ENCODE data around the gene JPT2. TPM values are rescaled to one million over a fixed set of nuclear protein-coding genes. Genes with fewer than 3 reads are reported as not detected.

Gene JPT2
- total RNA-seq, 2 donors from 2014 or later: 56.6 to 75.3 TPM

- intact Hi-C loops (cut with DNase I): no loop called here
Observed at GRCh38 chr16:1745181-1745899, 67.3 kb downstream of the JPT2 start.

GRCh38 chr16:1745900-1746692 lies 68.0 kb downstream of the JPT2 start:
- TF ChIP-seq POLR2AphosphoS5 (IDR thresholded peaks at IDR 0.05) (no peak), CTCF (IDR thresholded peaks at IDR 0.05) (no peak), POLR2A (IDR thresholded peaks at IDR 0.05) (no peak)
- no peaks in the 10 kb centered on the region for H3K9me3 ChIP-seq
- intact Hi-C loops (cut with DNase I): no loop called here
- H3K36me3 ChIP-seq: peaks cover 7 to 10% of the 10 kb centered on the region in 2 donors
- no peak overlapping the region for H3K4me3 ChIP-seq
- 90% methylated on average over 26 of the region's 29 CpGs for WGBS
- H3K27me3 ChIP-seq (replicated peaks; ENCODE audit: insufficient read depth): no peaks in the 10 kb centered on the region
- H3K4me1 ChIP-seq (replicated peaks): no peaks in the 10 kb centered on the region
- DNase-seq (ENCODE audit: low spot score): no peak
- H3K27ac ChIP-seq: no peak overlapping the region

More at GRCh38 chr16:1745181-1745899, 67.3 kb downstream of the JPT2 start:
- Histone ChIP-seq H3K4me1 (replicated peaks) (no peaks in the 10 kb centered on the region), H3K27ac (no peak overlapping the region), H3K27me3 (replicated peaks; ENCODE audit: insufficient read depth) (no peaks in the 10 kb centered on the region), H3K9me3 (no peaks in the 10 kb centered on the region), H3K36me3 (peaks cover 6 to 7% of the 10 kb centered on the region in 2 donors), H3K4me3 (no peak overlapping the region)
- TF ChIP-seq CTCF (IDR thresholded peaks at IDR 0.05) (no peak), POLR2AphosphoS5 (IDR thresholded peaks at IDR 0.05) (no peak), POLR2A (IDR thresholded peaks at IDR 0.05) (no peak)
- DNase-seq (ENCODE audit: low spot score): no peak
- 85% methylated on average over 25 of the region's 25 CpGs for WGBS

GRCh38 chr16:1746693-1747195 lies 68.7 kb downstream of the JPT2 start:
- Histone ChIP-seq H3K9me3 (no peaks in the 10 kb centered on the region), H3K36me3 (peaks cover 7 to 10% of the 10 kb centered on the region in 2 donors), H3K27me3 (replicated peaks; ENCODE audit: insufficient read depth) (no peaks in the 10 kb centered on the region), H3K4me3 (no peak overlapping the region), H3K4me1 (replicated peaks) (no peaks in the 10 kb centered on the region), H3K27ac (no peak overlapping the region)
- no peak for DNase-seq (ENCODE audit: low spot score)
- TF ChIP-seq CTCF (IDR thresholded peaks at IDR 0.05) (no peak), POLR2A (IDR thresholded peaks at IDR 0.05) (no peak), POLR2AphosphoS5 (IDR thresholded peaks at IDR 0.05) (no peak)
- 91% methylated on average over 21 of the region's 31 CpGs for WGBS
- intact Hi-C loops (cut with DNase I): no loop called here

- Histone ChIP-seq H3K4me1 (replicated peaks) (no peaks in the 10 kb centered on the region), H3K27ac (no peak overlapping the region), H3K36me3 (peaks cover 7 to 10% of the 10 kb centered on the region in 2 donors), H3K9me3 (no peaks in the 10 kb centered on the region), H3K4me3 (no peak overlapping the region), H3K27me3 (replicated peaks; ENCODE audit: insufficient read depth) (no peaks in the 10 kb centered on the region)
- TF ChIP-seq POLR2AphosphoS5 (IDR thresholded peaks at IDR 0.05) (no peak), POLR2A (IDR thresholded peaks at IDR 0.05) (no peak), CTCF (IDR thresholded peaks at IDR 0.05) (no peak)
- intact Hi-C loops (cut with DNase I): no loop called here
- WGBS: 88% methylated on average over 11 of the region's 11 CpGs
- DNase-seq (ENCODE audit: low spot score): no peak
Observed at GRCh38 chr16:1747934-1748333, 69.9 kb downstream of the JPT2 start.

Measured in prostate gland (tissue), 2 donors.